KOPT-K1 (cell line): ENCODE results near the gene DCST2.
"Not testable (repeated sequence)": the region's sequence is repeated elsewhere in the genome, so short reads cannot be mapped to it uniquely, and the experiment has no call there.

Experiments used
- H3K27ac ChIP-seq: fragments of 200-600 bp; sonication (generic); 2 replicates; pipeline ENCODE4 v1.5.1; 2016; ENCODE audit warnings: antibody characterized with exemption, mild to moderate bottlenecking, low read depth, low read length; ENCODE audit not compliant: poor library complexity, severe bottlenecking
- H3K36me3 ChIP-seq: fragments of 200-600 bp; sonication (generic); 2 replicates; pipeline ENCODE4 v1.5.1; 2017; ENCODE audit warnings: antibody characterized with exemption, mild to moderate bottlenecking, low read length, moderate library complexity; ENCODE audit not compliant: insufficient read depth
- H3K9me3 ChIP-seq: fragments of 200-600 bp; sonication (generic); 2 replicates; pipeline ENCODE4 v1.5.1; 2017; ENCODE audit warnings: antibody characterized with exemption, low read length, mild to moderate bottlenecking; ENCODE audit not compliant: insufficient read depth, poor library complexity, severe bottlenecking

Gene DCST2

GRCh38 chr1:154982341-154982740, 51.2 kb downstream of the DCST2 start:
- no peaks in the 10 kb centered on the region for H3K9me3 ChIP-seq
- H3K36me3 ChIP-seq, result peaks cover 48% of the 10 kb centered on the region
- H3K27ac ChIP-seq, result peak overlapping the region; percentile 59

DNA sequence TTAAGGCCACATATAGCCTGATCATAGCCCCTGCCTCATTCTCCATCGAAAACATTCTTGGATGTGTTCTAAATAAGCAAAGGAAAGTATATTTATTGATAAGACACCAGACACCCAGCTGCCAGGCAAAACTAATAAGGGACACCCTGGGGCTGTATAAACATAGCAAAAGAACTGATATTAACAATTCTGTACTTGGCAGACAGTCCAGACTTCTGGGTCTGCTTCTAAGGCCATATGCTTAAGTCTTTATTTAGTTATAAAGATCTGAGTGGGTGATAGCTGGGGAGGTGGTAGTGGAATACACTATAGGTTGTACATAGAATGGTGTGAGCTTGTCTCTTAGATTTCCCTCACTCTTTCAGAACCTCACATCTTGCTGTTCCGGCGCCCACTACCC, 55.2 kb downstream of the DCST2 start:
- Histone ChIP-seq H3K36me3 (peaks cover 42% of the 10 kb centered on the region), H3K27ac (no peak overlapping the region), H3K9me3 (no peaks in the 10 kb centered on the region)

DNA sequence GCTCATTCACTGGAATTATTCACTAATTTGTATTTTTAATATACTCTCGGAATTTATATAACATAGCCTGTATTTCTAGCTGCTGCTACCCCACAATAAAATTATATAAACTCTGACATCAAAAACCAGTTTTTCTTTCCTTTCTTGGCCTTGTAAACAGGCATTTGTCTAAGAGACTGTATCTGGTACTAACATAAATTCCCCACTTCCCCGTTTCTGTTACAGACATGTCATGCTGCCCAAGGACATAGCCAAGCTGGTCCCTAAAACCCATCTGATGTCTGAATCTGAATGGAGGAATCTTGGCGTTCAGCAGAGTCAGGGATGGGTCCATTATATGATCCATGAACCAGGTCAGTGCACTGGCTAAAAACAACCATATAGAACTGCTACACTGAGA, 55.8 kb downstream of the DCST2 start:
- not testable (repeated sequence) for H3K9me3 ChIP-seq, H3K27ac ChIP-seq

GRCh38 chr1:154975409-154976059, 58.0 kb downstream of the DCST2 start:
- Histone ChIP-seq H3K9me3 (no peaks in the 10 kb centered on the region), H3K27ac (peak overlapping the region; percentile 92), H3K36me3 (peaks cover 39% of the 10 kb centered on the region)

More for the DNA sequence above, 55.8 kb downstream of the DCST2 start:
- H3K36me3 ChIP-seq, result peaks cover 43% of the 10 kb centered on the region

DNA sequence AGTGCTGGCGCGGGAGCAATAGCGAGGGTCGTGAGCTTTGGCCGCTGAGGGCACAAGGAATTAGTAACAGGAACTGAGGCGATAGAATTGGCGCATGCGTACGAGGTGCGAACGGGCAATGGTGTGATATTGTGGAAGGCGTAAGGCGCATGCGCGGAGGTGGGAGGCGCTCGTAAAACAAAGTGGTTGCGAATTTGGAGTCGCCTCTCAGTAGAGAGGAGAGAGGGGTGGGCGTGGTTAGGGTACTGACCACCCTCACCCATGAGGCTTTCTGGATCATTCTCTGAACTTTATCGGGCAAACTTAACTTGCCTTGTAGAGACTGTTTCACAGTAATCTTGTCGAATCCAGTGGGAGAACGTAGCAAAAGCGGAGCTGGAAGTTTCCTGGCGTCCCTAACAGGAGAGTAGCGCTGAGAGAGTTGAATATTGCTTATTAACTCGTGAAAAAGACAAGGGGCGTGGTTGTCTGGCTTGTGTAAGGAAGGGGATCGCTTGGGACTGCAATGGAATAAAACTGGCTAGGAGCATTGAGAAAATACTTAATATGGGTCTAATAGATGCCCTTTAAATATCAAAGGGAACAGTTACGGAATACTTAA, 58.7 kb downstream of the DCST2 start:
- H3K36me3 ChIP-seq, result peaks cover 33% of the 10 kb centered on the region
- no peaks in the 10 kb centered on the region for H3K9me3 ChIP-seq
- peak overlapping the region; percentile 92 for H3K27ac ChIP-seq

DNA sequence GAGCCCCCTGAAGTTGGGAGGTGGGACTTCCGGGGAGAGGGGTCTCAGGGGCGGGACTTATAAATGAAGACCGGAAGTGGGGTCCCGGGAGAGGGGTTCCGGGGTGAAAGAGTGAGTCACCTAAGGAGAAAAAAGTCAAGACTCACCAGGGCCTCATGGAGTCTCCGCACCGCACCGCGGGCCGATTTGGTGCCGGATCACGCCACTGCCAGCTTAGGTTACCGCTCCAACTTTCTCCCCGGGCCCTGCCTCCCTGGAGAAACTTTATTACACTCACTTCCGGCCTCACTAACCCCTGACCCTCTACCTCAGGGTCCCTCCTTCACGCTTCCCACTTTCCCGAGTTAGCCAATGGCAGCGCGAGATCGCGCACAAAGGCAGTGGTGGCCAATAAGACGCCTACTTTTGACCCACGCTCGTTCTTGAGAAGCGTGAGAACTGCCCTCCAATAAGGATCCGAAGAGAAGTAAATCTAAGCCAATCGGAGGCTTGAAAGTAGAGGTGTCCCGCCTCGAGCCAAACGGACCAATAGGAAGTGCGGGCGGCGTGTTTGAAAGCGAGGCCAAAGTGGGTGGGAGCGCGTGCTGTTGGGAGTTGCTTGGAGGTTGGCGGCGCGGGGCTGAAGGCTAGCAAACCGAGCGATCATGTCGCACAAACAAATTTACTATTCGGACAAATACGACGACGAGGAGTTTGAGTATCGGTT, 59.3 kb downstream of the DCST2 start, which contains the start of gene CKS1B:
Gene CKS1B (plus strand): TSS at position 580 of the 706 bp plus-strand sequence. CDS start 65 bp downstream, at position 645.
- H3K27ac ChIP-seq, result peak within 1 kb of the TSS; percentile 92
- H3K9me3 ChIP-seq, result no peaks in the 10 kb centered on the region
- peaks cover 33% of the 10 kb centered on the region for H3K36me3 ChIP-seq

DNA sequence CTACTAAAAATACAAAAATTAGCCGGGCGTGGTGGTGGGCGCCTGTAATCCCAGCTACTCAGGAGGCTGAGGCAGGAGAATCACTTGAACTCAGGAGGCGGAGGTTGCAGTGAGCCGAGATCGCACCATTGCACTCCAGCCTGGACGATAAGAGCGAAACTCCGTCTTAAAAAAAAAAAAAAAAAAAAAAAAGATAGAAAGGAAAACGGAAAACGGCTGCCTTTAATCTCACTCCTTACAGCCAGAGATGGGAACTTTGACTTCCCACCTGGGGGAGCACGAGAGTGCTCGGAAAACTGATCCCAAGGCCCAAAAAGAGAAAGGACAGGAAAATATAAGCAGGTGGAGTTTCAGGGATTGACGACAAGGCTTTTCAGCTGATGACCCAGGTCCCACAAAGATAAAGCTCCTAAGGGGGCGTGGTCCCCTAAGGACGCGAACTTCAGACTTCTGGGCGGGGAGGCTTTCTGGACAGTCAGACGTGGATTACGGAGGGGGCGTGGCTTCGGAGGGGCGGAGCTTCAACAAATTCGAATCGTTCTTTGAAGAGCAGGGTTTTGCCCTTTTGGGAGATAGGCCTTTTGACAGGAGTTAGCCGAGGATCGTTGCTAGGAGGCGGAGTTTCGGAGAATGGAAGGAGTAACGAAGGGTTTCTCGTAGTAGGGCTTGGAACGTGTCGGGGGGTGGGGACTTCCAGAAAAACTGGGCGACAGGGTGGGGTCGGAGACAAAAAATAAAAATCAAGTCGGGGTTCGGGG, 60.1 kb downstream of the DCST2 start:
- H3K9me3 ChIP-seq, result no peaks in the 10 kb centered on the region
- peaks cover 34% of the 10 kb centered on the region for H3K36me3 ChIP-seq
- H3K27ac ChIP-seq, result peak overlapping the region; percentile 92

GRCh38 chr1:154972517-154973343, 60.9 kb downstream of the DCST2 start:
- H3K9me3 ChIP-seq, result no peaks in the 10 kb centered on the region
- H3K36me3 ChIP-seq, result peaks cover 34% of the 10 kb centered on the region
- H3K27ac ChIP-seq, result no peak overlapping the region

DNA sequence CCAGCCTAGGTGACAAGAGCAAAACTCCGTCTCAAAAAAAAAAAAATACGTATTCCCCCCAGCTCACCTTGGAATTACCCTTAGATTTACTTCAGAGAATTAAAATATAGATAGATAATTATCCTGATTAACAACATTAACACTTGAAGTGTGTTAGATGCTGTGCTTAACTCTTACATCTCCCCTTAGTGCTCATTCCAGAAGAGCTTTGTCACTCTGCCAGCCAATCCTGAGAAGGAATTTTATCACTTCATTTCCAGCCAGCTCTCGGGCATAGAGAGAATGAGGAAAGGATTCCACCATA, 61.4 kb downstream of the DCST2 start:
- peaks cover 34% of the 10 kb centered on the region for H3K36me3 ChIP-seq
- no peaks in the 10 kb centered on the region for H3K9me3 ChIP-seq
- H3K27ac ChIP-seq, result no peak overlapping the region

GRCh38 chr1:154971341-154971998, 62.1 kb downstream of the DCST2 start:
- H3K36me3 ChIP-seq, result peaks cover 39% of the 10 kb centered on the region
- no peaks in the 10 kb centered on the region for H3K9me3 ChIP-seq
- H3K27ac ChIP-seq, result no peak overlapping the region

DNA sequence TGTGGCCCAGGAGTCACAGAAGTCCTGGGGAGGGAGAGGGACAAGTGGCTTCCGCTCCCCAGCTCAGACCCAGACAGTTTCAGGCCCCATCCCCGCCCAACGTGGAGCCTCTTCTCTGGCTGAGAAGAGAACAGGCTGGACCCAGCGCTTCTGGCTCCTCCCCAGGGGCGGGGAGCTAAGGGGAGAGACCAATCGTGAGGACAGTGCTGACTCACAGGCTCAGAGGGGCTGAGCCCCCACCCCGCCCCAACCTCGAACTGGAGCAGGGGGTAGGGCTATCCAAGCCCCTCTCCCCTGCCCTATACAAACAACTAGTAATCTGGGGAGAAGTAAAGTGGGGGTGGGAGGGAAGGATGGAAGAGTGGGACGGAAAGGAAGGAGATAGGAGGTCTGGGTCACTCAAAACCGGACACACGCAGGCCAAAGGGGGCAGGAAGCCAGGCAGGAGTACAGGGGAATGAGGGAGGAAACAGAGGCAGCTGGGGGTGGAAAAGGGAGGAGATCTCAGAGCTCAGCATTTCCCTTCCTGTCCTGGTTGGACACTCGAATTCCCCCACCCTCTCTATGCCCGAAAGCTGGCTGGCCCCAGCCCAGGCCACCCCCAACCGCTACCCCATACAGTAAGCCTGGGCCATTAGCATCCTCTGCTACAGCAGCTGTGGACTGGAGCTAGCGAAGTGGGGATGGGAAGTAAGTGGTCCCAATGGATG, 62.8 kb downstream of the DCST2 start, which contains the start of gene SHC1:
Gene SHC1 (minus strand): TSS at position 117 of the 710 bp plus-strand sequence. CDS start 221 bp downstream, outside the sequence.
- Histone ChIP-seq H3K27ac (no peak within 1 kb of the TSS), H3K9me3 (no peaks in the 10 kb centered on the region), H3K36me3 (peaks cover 46% of the 10 kb centered on the region)

GRCh38 chr1:154969860-154970452, 63.6 kb downstream of the DCST2 start:
- Histone ChIP-seq H3K27ac (no peak overlapping the region), H3K9me3 (no peaks in the 10 kb centered on the region), H3K36me3 (peaks cover 54% of the 10 kb centered on the region)

GRCh38 chr1:154969246-154969645, 64.3 kb downstream of the DCST2 start:
- peaks cover 61% of the 10 kb centered on the region for H3K36me3 ChIP-seq

More at GRCh38 chr1:154969246-154969645, 64.3 kb downstream of the DCST2 start:
- no peaks in the 10 kb centered on the region for H3K9me3 ChIP-seq
- H3K27ac ChIP-seq, result no peak overlapping the region
